OCI-LY7 (cell line): Measurements from ENCODE around the gene PRKG1. TPM values are rescaled to one million over a fixed set of nuclear protein-coding genes. Genes with fewer than 3 reads are reported as not detected.

Experiments
- BruUV-seq: library from RNA; stranded (reverse); fragments of 400-500 nt; replicated peaks from 2 replicates; lab custom pipeline; 2021; lab: Mats Ljungman, UMichigan
- CTCF ChIA-PET: fragments of 300-600 bp; sonication (Branson Sonifier 250); formaldehyde crosslinking; loops from one replicate; lab custom pipeline; 2022; ENCODE audit warnings: antibody characterized with exemption; ENCODE audit not compliant: unreplicated experiment; lab: Charles Lee
- POLR2A ChIA-PET: fragments of 300-600 bp; sonication (Branson Sonifier 250); formaldehyde crosslinking; loops from one replicate; lab custom pipeline; 2022; ENCODE audit warnings: antibody characterized with exemption; lab: Charles Lee
- DNase-seq: peaks from one replicate; pipeline ENCODE4 v3.0.0-alpha.2; 2015; ENCODE audit warnings: low spot score
- H2AFZ ChIP-seq: fragments of 200-600 bp; sonication (generic), shearing (Covaris generic); 2 replicates; pipeline ENCODE4 v1.6.1; 2014; ENCODE audit warnings: mild to moderate bottlenecking, antibody characterized with exemption, low read length, moderate library complexity
- H3K27ac ChIP-seq: fragments of 200-600 bp; sonication (generic); 2 replicates; pipeline ENCODE4 v1.5.1; 2014; ENCODE audit warnings: mixed run types, low read depth, mild to moderate bottlenecking, moderate library complexity, low read length, inconsistent platforms; ENCODE audit not compliant: poor library complexity, severe bottlenecking
- H3K36me3 ChIP-seq: fragments of 200-600 bp; sonication (generic); 2 replicates; pipeline ENCODE4 v1.6.1; 2014; ENCODE audit warnings: mild to moderate bottlenecking, antibody characterized with exemption, low read length, moderate library complexity, mixed read lengths; ENCODE audit not compliant: insufficient read depth
- H3K4me1 ChIP-seq: fragments of 200-600 bp; sonication (generic); 2 replicates; pipeline ENCODE4 v1.5.1; 2014; ENCODE audit warnings: mild to moderate bottlenecking, low read length; ENCODE audit not compliant: insufficient read depth, poor library complexity, severe bottlenecking
- H3K4me2 ChIP-seq: fragments of 200-600 bp; sonication (generic); 2 replicates; pipeline ENCODE4 v1.6.1; 2014; ENCODE audit warnings: mild to moderate bottlenecking, low read length
- H3K4me3 ChIP-seq: fragments of 200-600 bp; sonication (generic); 2 replicates; pipeline ENCODE4 v1.5.1; 2014; ENCODE audit warnings: mild to moderate bottlenecking, low read depth, low read length; ENCODE audit not compliant: poor library complexity, severe bottlenecking
- H3K79me2 ChIP-seq: fragments of 200-600 bp; sonication (generic); 2 replicates; pipeline ENCODE4 v1.6.1; 2016; ENCODE audit warnings: low read depth, mild to moderate bottlenecking, low read length, moderate library complexity, mixed read lengths; ENCODE audit not compliant: insufficient read depth
- H3K9me2 ChIP-seq: fragments of 200-600 bp; sonication (generic); 2 replicates; pipeline ENCODE4 v1.6.1; 2016; ENCODE audit warnings: mild to moderate bottlenecking, low read length, mixed read lengths; ENCODE audit not compliant: insufficient read depth
- H3K9me3 ChIP-seq: fragments of 200-600 bp; sonication (generic); 2 replicates; pipeline ENCODE4 v1.6.1; 2014; ENCODE audit warnings: mild to moderate bottlenecking, mixed run types, low read length, mixed read lengths
- H4K20me1 ChIP-seq: fragments of 200-600 bp; sonication (generic); 2 replicates; pipeline ENCODE4 v1.6.1; 2014; ENCODE audit warnings: mild to moderate bottlenecking, antibody characterized with exemption, low read length, moderate library complexity, mixed read lengths; ENCODE audit not compliant: insufficient read depth
- EZH2phosphoT487 ChIP-seq: fragments of 200-600 bp; sonication (generic); IDR thresholded peaks from 2 replicates; pipeline ENCODE4 v1.6.1; 2018; ENCODE audit warnings: low read depth, borderline replicate concordance, mild to moderate bottlenecking, mixed run types, antibody characterized with exemption, low read length, moderate library complexity, mixed read lengths
- intact Hi-C: fragments of 100-400 bp; cut with micrococcal nuclease; formaldehyde crosslinking; loops from one replicate; pipeline ENCODE4 v1.10.0; 2022; ENCODE audit not compliant: unreplicated experiment
- total RNA-seq, 2 experiments: library from RNA; depleted of rRNA in 1 of 2; stranded (reverse); fragments of >200 nt in 1 of 2; shearing (Covaris generic) in 1 of 2; gene quantifications; 2 replicates each; pipeline ENCODE4 v1.2.3, GENCODE V29; 2014 to 2022
- TF ChIP-seq, protein P1 (sequence below): fragments of 200-600 bp; sonication (generic); conservative IDR thresholded peaks from 2 replicates; pipeline ENCODE4 v1.5.1; 2014; ENCODE audit warnings: mild to moderate bottlenecking, antibody characterized with exemption, low read length, moderate library complexity, mixed read lengths

The PRKG1 gene
- total RNA-seq, 2 experiments from 2014 or later, result not detected

DNA sequence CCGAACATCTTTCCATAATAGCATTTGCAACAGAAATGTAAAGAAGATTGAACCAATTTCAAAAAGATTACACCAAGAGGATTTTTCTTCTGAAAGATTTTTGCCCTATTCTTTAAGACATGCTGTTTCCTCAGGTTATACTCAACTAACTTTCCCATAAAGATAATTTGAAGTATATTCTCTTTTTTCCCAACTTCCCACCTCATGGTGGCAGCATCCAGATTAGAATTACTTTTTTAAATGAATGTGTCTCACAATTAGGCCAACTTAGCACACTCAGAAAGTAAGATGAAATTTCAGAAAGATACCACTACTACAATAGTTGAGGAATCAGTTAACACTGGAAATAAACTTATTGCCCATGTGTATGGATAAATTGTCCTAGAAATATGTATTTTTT, 803.3 kb downstream of the PRKG1 start:
- no peak overlapping the region for H3K27ac ChIP-seq
- DNase-seq, result no peak
- TF ChIP-seq EZH2phosphoT487, result no peak
- TF ChIP-seq, protein P1, sequence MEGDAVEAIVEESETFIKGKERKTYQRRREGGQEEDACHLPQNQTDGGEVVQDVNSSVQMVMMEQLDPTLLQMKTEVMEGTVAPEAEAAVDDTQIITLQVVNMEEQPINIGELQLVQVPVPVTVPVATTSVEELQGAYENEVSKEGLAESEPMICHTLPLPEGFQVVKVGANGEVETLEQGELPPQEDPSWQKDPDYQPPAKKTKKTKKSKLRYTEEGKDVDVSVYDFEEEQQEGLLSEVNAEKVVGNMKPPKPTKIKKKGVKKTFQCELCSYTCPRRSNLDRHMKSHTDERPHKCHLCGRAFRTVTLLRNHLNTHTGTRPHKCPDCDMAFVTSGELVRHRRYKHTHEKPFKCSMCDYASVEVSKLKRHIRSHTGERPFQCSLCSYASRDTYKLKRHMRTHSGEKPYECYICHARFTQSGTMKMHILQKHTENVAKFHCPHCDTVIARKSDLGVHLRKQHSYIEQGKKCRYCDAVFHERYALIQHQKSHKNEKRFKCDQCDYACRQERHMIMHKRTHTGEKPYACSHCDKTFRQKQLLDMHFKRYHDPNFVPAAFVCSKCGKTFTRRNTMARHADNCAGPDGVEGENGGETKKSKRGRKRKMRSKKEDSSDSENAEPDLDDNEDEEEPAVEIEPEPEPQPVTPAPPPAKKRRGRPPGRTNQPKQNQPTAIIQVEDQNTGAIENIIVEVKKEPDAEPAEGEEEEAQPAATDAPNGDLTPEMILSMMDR, result no peak
- no peak overlapping the region for H3K4me2 ChIP-seq
- no peaks in the 10 kb centered on the region for H4K20me1 ChIP-seq
- ChIA-PET CTCF (no interaction called here), POLR2A (interaction anchor here (0.5 to 1.8 kb wide), 2 partner anchors 17 to 255 kb away, joined by 3 to 6 read pairs; no protein-coding TSS in a partner anchor)
- BruUV-seq, result no TSS peak
- no peaks in the 10 kb centered on the region for H3K9me3 ChIP-seq
- no peaks in the 10 kb centered on the region for H3K79me2 ChIP-seq
- no peaks in the 10 kb centered on the region for H3K4me1 ChIP-seq
- no peaks in the 10 kb centered on the region for H3K9me2 ChIP-seq
- H2AFZ ChIP-seq, result no peak overlapping the region
- intact Hi-C loops, result no loop called here
- no peaks in the 10 kb centered on the region for H3K36me3 ChIP-seq
- no peak overlapping the region for H3K4me3 ChIP-seq

DNA sequence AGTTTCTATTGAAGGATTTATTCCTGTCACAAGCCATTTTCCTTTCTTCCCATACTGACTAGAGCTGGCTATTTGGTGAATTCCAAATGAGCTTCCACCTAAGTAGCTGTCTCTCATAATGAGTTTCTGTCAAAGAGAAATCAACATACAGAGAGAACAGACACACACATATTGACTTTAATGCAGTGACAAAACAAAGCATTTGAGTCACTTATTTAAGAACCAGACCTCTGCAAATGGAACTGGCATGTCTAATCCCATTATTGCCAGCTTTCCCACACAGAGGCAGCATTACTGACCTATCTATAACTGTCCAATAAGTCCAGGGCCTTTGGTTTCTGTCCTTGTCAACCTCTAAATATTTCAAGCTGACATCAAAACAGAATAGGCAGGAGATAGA, 804.4 kb downstream of the PRKG1 start:
- intact Hi-C loops, result no loop called here
- TF ChIP-seq, protein P1, result no peak
- no peak for TF ChIP-seq EZH2phosphoT487
- H3K4me2 ChIP-seq, result no peak overlapping the region
- H3K4me3 ChIP-seq, result no peak overlapping the region
- H3K27ac ChIP-seq, result no peak overlapping the region
- no peaks in the 10 kb centered on the region for H3K4me1 ChIP-seq
- H3K9me2 ChIP-seq, result no peaks in the 10 kb centered on the region
- H3K9me3 ChIP-seq, result no peaks in the 10 kb centered on the region
- no peak for DNase-seq
- H4K20me1 ChIP-seq, result no peaks in the 10 kb centered on the region
- H3K36me3 ChIP-seq, result no peaks in the 10 kb centered on the region
- ChIA-PET CTCF (no interaction called here), POLR2A (no interaction called here)
- H3K79me2 ChIP-seq, result no peaks in the 10 kb centered on the region
- H2AFZ ChIP-seq, result no peak overlapping the region
- BruUV-seq, result no TSS peak

- no peak for DNase-seq
- Histone ChIP-seq H2AFZ (no peak overlapping the region), H3K4me1 (no peaks in the 10 kb centered on the region), H3K9me3 (no peaks in the 10 kb centered on the region), H3K27ac (no peak overlapping the region), H4K20me1 (no peaks in the 10 kb centered on the region), H3K36me3 (no peaks in the 10 kb centered on the region), H3K4me2 (no peak overlapping the region), H3K4me3 (no peak overlapping the region), H3K9me2 (no peaks in the 10 kb centered on the region), H3K79me2 (no peaks in the 10 kb centered on the region)
- TF ChIP-seq, protein P1, result no peak
- TF ChIP-seq EZH2phosphoT487, result no peak
- intact Hi-C loops, result no loop called here
- ChIA-PET POLR2A (no interaction called here), CTCF (no interaction called here)
- BruUV-seq, result no TSS peak
Observed at GRCh38 chr10:51879238-51879637, 805.0 kb downstream of the PRKG1 start.
